GM21423 (cell line): ENCODE measurements around the gene MIR17HG.
"Not testable (repeated sequence)": the region's sequence is repeated elsewhere in the genome, so short reads cannot be mapped to it uniquely, and the experiment has no call there.

ENCODE experiments used
- ATAC-seq: cut with Tn5 transposase; IDR thresholded peaks from one replicate; pipeline ENCODE4 v1.9.1; 2021; ENCODE audit warnings: mild to moderate bottlenecking, moderate library complexity; ENCODE audit not compliant: unreplicated experiment

Gene MIR17HG

DNA sequence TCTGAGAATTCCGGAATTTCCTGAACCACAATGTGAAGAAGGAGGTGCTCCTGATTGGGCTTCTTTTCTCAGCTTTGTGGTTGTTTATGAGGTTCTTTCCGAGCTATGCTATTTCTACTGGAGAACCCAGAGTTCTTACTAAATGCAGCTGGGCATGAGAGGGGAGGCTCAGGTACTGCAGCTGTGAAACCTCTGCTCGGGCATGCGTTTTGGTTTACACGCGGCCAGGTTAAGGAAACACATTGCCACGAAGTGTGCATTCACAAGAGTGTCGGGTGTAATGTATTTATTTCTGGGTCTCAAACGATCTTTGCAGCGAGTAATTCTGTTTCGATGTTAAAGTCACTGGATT, 661 bp upstream of the MIR17HG start:
- ATAC-seq = peak; percentile 20

DNA sequence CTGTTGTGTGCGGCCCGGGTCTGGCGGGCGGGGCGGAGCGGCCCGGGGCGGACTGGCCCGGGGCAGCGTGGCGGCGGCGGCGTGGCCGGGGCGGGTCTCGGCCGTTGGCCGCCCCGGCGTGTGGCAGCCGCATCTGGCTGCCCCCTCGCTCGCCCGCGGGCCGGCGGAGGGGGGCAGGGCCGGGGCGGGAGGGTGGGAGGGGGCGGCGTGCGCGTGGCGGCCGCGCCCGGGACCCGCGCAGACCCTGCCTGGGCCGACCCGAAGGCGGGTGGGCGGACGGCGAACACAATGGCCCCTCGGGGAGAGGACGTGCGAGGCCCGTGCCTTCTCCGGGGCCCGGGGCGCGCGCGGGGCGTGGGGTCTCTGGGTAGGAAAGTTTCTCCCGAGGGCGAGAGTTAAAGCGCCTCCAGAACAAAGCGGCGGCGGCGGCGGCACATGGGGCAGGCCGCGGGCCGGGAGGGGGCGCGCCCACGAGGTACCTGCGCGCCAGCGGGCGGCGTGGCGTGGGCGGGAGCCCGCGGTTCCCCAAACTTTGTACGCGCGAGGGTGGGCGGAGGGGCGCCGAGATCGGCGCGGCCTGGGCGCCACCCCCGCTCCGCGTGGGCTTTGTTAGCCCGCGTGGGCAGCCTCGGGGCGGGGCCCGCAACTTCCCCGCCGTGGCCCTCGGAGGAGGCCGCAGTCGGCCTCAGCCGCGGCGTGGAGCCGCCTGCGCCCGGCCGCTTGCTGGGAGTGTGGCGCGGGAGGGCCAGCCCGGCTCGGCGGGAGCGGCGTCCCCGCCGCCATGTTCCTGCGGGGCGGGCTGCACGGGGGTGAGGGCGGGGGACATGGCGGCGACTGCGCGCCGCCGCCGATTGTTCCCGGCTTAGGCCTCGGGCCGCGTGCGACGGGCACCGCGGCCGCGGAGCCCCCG, 764 bp downstream of the MIR17HG start:
- peak; percentile 28 for ATAC-seq

DNA sequence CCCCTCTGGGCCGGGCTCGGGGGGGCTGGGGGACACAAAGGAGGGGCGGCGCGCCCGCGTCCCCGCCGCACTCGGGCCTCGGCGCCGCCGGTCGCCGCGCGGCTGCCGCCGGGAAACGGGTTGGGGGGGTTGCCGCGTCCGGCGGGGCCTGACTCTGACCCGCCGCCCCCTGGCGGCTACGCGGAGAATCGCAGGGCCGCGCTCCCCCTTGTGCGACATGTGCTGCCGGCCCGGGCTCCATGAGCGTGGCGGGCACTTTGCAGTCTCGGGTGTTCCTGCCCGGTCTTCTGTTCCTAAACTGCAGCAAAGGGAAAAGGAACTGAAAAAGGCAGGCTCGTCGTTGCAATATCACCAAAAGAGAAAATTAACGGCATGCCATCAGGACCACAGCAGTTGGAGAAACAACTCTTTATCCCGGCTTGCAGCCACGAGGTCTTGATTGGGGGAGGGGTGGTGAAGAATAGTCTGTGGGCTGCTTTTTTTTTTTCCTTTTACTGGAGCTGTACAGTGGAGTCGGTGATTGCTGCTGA, 1.5 kb downstream of the MIR17HG start:
- peak; percentile 50 for ATAC-seq

DNA sequence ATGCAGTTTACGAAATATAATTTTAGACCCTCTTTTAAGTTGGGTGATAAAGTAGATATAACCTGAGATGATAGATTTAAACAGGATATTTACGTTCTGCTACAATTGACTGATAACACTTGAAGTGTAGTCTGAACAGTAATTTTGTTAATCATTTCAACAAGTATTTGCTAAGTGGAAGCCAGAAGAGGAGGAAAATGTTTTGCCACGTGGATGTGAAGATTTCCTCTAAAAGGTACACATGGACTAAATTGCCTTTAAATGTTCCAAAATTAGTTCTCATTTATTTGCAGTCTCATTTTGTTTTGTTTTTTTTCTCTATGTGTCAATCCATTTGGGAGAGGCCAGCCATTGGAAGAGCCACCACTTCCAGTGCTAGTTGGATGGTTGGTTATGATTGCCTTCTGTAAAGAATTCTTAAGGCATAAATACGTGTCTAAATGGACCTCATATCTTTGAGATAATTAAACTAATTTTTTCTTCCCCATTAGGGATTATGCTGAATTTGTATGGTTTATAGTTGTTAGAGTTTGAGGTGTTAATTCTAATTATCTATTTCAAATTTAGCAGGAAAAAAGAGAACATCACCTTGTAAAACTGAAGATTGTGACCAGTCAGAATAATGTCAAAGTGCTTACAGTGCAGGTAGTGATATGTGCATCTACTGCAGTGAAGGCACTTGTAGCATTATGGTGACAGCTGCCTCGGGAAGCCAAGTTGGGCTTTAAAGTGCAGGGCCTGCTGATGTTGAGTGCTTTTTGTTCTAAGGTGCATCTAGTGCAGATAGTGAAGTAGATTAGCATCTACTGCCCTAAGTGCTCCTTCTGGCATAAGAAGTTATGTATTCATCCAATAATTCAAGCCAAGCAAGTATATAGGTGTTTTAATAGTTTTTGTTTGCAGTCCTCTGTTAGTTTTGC, 2.8 kb downstream of the MIR17HG start:
- ATAC-seq = no peak

DNA sequence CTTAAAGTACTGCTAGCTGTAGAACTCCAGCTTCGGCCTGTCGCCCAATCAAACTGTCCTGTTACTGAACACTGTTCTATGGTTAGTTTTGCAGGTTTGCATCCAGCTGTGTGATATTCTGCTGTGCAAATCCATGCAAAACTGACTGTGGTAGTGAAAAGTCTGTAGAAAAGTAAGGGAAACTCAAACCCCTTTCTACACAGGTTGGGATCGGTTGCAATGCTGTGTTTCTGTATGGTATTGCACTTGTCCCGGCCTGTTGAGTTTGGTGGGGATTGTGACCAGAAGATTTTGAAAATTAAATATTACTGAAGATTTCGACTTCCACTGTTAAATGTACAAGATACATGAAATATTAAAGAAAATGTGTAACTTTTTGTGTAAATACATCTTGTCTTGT, 3.6 kb downstream of the MIR17HG start:
- no peak for ATAC-seq

DNA sequence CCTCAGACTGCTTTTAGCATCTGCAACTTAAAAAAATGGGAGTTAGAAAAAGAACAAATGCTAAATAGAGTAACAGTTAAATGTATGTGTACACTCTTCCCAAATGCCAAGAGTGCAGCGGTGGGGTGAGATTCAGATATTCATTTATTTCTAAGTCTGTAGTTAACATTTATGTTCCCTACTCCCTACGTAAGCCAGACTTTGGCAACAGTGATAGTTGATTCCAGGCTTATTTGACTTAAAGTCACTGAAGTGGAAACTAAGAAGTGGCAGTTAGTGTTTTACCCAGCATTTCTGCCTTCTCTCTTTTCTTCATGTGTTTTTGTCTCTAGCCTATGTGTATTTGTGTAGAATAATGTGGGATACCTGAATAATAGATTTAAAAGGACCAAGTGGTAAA, 4.5 kb downstream of the MIR17HG start:
- no peak for ATAC-seq

DNA sequence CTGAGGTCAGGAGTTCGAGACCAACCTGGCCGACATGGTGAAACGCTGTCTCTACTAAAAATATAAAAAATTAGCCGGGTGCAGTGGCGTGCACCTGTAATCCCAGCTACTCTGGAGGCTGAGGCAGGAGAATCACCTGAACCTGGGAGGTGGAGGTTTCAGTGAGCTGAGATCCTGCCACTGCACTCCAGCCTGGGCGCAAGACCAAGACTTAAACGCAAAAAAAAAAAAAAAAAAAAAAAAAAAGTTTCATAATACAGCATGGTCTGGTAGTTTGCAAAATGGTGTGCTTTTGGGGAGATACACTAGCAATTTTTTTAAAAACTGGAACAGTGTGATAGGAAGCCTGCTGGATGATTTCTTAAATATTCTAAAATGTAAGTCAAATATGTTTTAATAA, 5.4 kb downstream of the MIR17HG start:
- not testable (repeated sequence) for ATAC-seq

DNA sequence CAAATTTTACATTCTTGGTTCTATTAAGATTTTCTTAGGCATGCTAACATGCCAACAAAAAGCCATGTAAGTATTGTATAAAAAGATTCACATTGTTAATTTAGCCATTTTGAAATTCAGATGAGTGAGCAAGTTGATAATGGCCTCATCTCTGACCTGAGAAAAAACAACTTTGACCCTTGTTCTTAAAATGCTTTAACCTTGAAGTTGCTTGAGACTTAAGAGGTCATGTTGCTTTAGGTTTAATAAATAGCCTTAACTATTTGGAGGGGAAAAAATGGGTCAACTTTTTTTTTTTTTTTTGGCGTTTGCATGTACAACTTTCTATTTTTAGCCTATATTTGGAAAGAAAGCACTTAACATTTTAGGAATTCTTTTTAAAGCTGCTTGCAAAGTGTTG, 6.0 kb downstream of the MIR17HG start:
- no peak for ATAC-seq

DNA sequence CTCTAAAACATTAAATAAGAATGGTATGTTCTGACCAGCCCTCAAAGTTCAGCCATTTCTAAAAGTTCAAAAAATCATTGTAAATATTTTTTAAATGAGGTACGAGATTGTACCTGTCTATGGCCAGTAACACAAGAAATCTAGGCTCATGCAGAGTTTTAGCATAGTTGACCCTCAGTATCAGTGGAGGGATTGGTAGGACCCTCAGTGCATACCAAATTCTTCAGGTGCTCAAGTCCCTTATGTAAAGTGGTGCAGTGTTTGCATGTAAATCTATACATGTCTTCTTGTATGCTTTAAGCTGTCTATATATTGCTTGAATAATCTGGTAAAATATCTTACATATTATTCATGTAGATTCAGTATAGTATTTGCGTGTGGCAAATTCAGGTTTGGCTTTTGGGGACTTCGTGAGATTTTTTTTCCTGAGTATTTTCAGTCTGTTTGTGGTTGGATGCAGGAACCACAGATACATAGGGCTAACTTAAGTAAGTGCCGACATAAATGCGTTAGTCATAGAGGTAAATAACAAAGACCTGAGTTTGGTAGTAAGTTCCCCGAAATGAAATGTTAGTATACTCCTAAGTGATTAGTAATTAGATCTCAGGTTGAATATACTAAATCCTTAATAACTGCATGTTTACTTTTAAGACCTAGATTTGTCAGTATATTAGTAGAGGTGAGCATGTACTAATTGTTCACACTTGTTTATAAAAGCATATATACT, 7.8 kb downstream of the MIR17HG start:
- no peak for ATAC-seq

DNA sequence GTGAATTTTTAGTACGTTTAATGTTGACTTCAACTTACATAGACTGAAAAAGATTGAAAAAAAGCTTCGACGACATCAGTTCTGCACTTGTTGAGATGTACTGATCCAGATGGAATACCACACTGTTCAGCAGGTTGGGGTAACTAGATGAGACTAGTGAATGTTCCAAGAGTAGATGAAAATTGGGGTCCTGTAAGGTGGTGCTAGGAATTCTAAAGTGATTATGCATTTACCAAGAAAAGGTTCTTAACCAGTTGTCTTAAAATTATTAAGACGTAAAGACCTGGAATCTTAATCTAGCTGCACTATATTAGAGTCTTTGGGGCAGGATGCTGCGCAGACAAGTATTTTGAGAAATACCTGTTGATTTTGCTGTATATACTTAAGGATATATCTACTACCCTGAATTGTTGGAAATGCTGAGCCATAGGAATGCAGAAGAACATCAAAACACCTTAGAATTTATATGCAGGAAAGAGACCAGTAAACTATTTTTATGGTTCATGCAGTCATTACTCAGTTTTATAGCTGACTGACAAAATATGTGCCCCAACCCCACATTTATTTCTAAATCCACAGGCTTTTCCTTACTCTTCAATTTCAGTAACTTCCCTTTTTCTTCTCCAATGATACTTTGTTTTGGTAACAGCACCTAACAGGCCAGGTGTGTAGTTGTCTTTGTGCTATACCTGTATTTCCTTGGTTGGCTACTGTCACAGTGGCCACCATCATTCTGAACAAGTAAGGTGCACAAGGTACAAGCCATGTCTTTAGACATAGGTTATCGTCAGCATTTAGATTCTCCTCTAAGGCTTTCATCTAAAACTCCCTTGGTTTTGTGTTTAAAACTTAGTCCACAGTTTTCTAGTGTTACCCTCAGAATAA, 8.6 kb downstream of the MIR17HG start:
- ATAC-seq = no peak

DNA sequence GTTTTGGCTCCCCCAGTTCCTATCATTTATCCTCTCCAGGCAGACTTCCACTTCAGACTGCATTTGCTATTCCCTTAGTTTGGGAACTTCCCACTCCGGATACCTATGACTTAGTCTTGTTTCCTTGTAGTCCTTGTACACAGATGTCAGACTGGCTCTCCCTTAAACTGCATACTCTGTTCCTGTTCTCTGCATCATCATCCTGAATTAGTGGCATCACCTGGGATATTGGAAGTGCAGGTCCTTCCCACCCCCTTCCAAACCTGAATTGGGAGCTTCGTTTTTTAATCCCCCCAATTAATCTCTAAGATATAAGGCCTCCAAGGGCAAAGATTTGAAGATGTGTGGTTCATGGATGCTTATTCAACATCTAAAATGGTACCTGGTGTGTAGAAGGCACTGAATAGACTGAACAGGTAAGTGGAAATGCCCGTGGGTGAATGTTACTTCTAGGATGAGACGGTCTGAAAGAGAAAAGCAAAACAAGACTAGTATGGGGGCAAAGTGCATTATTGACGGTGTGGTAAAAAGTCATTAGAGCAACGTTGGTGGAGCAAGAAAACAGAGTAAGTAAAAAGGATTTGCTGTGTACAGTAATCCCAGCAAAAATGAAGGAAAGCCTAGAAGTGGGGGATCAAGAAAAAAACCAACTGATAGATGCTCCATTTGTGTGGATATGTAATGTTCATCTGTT, 9.6 kb downstream of the MIR17HG start:
- no peak for ATAC-seq

DNA sequence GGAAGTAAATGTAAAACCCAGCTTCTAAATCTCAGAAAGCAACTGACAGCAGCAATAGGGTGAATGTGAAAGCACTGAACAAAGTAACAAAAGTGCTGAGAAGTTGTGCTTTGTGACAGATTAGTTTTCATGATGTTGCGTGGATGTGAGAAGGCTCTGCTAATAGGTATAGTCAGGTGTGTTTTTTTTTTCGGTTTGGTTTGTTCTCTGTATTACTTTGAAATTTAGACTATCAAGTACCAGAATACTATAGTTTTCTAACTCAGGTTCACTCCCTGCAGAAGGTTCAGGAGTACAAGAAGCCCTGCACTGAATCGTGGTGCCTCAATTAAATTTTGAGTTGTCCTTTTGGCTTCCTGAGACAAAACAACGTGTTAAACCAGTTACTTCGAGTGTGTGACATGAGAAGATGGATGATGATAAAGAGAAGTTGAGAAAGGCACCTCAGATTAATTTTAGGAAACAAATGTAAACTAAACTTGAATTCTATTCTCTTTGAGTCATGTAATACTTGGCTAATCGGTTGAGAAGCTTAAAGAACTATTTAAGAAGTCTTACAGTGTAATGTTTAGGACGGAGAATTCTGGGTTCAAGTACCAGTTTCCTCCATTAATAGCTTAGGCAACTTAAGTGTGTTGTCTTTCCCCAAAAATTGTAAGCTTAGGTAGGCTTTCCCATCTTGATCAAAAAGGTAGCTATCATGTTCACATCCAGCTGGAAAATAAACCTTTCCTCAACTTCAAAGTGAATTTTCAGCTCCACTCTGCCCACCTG, 10.3 kb downstream of the MIR17HG start:
- ATAC-seq = no peak

DNA sequence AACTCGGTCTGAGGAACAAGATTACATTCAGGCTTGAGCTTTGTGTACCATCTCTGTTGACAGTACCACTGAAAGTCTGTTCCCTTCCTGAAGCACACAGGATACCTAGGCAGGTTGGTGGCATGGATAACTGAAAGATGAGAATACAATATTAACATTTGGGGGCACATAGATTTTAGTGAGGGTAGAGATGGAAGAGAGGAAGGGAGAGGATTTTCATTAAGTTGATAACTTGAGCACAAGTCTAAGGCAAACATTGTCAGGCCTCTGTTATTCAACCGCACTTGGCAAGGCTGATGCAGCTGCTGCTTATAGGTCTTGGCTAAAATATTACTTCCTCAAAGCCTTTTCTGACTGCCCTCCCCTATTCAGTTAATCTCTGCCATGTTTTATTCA, 10.9 kb downstream of the MIR17HG start:
- ATAC-seq = no peak

DNA sequence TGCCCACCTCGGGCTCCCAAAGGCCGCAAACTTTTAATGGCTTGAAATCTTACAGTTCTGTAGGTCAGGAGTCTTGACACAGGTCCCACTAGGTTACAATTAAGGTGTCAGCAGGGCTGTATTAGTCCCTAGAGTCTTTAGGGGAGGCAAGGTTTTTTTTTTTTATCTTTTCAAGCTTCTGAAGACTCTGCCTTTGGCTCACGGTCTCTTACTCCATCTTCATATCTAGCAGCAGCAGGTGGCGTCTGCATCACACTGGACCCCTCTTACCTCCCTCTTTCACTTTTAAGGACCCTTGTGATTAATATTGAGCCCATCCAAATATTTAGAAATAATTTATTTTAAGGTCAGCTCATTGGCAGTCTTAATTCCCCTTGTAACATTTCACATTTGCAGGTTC, 11.6 kb downstream of the MIR17HG start:
- ATAC-seq = no peak

DNA sequence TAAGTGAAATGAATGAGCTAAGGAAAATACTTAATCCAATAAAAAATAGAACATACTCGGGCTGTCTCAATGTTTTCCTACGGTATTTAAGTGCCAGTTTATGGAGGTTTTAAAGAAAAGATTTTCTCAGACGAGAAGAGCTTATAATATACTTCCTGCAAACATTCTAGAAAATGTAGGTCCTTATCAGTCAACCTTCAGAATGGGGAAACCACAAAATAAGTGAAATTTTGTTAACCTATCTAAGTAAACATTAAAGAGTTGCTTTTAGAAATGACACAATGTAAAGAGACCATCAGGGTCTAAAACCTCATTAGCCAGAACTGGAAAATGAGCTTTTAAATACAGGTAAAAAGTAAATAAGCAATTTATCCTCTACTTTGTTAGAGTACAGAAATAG, 12.1 kb downstream of the MIR17HG start:
- ATAC-seq = no peak

DNA sequence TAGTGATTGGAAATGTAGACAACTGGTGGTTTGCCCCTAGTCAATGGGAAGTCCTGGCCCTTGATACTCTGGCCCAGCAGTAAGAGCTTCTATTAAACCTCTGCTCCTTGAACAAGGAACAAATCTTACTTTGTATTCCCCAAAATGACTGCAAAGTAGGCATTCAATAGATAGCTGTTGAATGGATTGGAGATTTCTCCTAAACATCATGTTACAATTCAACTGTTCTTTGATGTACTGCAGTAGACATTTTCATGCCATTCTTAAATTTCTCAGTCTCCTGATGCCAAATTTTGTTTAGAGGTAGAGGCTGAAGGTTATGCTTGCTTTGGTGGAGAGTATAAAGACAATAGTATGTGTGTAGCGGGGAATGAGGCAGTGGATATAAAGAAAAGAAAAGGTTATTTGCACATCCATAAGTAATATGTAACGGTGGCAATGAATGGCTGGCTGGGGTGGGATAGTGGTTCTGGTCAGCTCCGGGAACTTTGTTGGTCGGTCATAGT, 12.8 kb downstream of the MIR17HG start:
- ATAC-seq = no peak

DNA sequence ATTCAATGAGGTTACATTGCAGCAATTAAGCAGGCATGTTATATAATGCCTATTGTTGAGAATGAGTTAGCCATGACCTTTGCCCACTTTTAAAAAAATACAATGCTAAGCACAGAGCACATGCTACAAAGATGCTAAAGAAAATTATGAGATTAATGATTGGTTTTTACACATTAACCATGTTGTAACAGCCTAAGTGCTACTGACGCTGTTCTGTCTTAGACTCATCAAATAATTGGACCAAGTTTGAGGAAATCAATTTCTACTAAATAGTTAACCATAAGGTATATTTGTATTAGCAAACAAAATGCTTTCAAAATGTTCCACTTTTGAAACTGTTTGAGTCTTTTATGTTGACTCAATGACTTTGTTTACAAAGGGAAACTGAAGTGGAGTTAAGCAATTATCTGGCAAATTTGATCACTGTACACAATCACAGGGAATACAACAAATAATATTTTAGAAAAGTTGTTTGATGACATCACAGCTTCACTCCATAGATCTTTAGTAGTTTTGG, 14.3 kb downstream of the MIR17HG start:
- ATAC-seq = no peak

DNA sequence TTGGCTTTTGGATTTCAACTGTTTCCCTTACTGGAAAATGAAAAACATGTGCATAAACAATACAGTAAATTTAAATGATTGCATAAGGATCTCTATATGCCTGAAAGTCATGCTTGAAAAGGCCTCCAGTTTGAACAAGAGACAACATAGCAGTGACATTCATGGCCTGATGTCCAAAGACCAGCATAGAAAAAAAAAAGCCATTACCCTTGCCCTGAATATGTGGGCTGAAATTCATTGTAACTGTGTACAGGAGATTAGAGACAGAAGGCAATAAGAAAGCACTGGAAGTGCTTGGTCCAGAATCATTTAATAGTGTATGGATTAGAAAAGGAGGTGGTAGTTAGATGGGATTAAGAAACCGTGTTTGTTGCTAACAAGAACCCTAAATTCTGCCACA, 15.4 kb downstream of the MIR17HG start:
- ATAC-seq = no peak
